GM10847 (cell line): ENCODE results near the gene LRRC55.

ENCODE experiments used
- POLR2A ChIP-seq: IDR thresholded peaks from 2 replicates; pipeline ENCODE4 v1.6.1; 2011; ENCODE audit not compliant: insufficient read length; ENCODE audit errors: extremely low read depth

Gene LRRC55

GRCh38 chr11:57181678-57182305 lies at the start of gene LRRC55:
LRRC55 (plus strand) TSS chr11:57181953; CDS start chr11:57182023, 70 bp downstream.
- TF ChIP-seq POLR2A = no peak

GRCh38 chr11:57133366-57134038 lies 48.3 kb upstream of the LRRC55 start:
- TF ChIP-seq POLR2A = no peak

- no peak for TF ChIP-seq POLR2A
These were observed 47.5 kb upstream of the LRRC55 start for GRCh38 chr11:57134284-57134683.

GRCh38 chr11:57135020-57135751 lies 46.6 kb upstream of the LRRC55 start:
- TF ChIP-seq POLR2A = no peak

GRCh38 chr11:57140568-57140967 lies 41.2 kb upstream of the LRRC55 start:
- TF ChIP-seq POLR2A = no peak

- no peak for TF ChIP-seq POLR2A
These were observed 38.3 kb upstream of the LRRC55 start for GRCh38 chr11:57143459-57143858.

- no peak for TF ChIP-seq POLR2A
These were observed 37.7 kb upstream of the LRRC55 start for GRCh38 chr11:57144075-57144474.

GRCh38 chr11:57144531-57145320 lies 37.0 kb upstream of the LRRC55 start:
- no peak for TF ChIP-seq POLR2A

GRCh38 chr11:57146301-57146700 lies 35.5 kb upstream of the LRRC55 start:
- no peak for TF ChIP-seq POLR2A

- no peak for TF ChIP-seq POLR2A
These were observed 33.1 kb upstream of the LRRC55 start for GRCh38 chr11:57148621-57149020.

- TF ChIP-seq POLR2A = no peak
These were observed 31.3 kb upstream of the LRRC55 start for GRCh38 chr11:57150454-57150917.

- no peak for TF ChIP-seq POLR2A
These were observed 29.6 kb upstream of the LRRC55 start for GRCh38 chr11:57152134-57152533.

- no peak for TF ChIP-seq POLR2A
These were observed 28.3 kb upstream of the LRRC55 start for GRCh38 chr11:57153448-57153847.

- no peak for TF ChIP-seq POLR2A
These were observed 27.0 kb upstream of the LRRC55 start for GRCh38 chr11:57154739-57155138.

GRCh38 chr11:57155400-57155799 lies 26.4 kb upstream of the LRRC55 start:
- no peak for TF ChIP-seq POLR2A
